Cardiac fibroblast (primary cell): ENCODE measurements around the gene OTUD5.

Experiments
- DNase-seq, 2 donors: peaks; one replicate each; pipeline versions ENCODE4 v3.0.0 to v3.0.0-alpha.2; 2010; ENCODE audit warnings: low read depth in 2 of 2
- H3K4me3 ChIP-seq, 2 donors: replicated peaks in 1 of 2; 1 replicate in 1 of 2; 2 replicates in 1 of 2; pipeline ENCODE4 v1.5.1; 2011; ENCODE audit warnings: low read depth in 2 of 2, low read length in 2 of 2, mild to moderate bottlenecking in 2 of 2, moderate library complexity in 1 of 2
- TF ChIP-seq, protein P1 (sequence below): IDR thresholded peaks from one replicate; pipeline ENCODE4 v1.5.1; 2011; ENCODE audit warnings: low read depth, mild to moderate bottlenecking, low read length, inconsistent platforms

The OTUD5 gene

DNA sequence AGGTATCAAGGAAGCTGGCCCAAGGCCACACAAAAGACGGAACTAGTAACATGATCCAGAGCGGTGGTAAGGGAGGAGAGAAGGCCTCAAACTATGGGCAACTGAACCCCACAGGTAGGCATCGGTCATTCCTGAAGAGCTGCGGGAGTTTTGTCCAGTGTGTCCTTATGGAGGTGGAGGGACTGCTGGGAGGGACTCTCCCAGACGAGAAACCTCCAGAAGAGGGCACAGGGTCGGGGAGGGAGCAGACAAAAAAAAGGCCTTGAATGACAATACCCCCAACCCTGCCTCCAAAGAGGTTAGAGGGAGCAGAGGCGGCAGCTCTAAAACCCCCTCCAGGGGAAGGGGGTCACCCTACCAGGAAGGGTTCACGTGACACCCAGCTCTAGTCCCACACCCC, 53.2 kb downstream of the OTUD5 start:
- DNase-seq: no peak
- TF ChIP-seq, protein P1, sequence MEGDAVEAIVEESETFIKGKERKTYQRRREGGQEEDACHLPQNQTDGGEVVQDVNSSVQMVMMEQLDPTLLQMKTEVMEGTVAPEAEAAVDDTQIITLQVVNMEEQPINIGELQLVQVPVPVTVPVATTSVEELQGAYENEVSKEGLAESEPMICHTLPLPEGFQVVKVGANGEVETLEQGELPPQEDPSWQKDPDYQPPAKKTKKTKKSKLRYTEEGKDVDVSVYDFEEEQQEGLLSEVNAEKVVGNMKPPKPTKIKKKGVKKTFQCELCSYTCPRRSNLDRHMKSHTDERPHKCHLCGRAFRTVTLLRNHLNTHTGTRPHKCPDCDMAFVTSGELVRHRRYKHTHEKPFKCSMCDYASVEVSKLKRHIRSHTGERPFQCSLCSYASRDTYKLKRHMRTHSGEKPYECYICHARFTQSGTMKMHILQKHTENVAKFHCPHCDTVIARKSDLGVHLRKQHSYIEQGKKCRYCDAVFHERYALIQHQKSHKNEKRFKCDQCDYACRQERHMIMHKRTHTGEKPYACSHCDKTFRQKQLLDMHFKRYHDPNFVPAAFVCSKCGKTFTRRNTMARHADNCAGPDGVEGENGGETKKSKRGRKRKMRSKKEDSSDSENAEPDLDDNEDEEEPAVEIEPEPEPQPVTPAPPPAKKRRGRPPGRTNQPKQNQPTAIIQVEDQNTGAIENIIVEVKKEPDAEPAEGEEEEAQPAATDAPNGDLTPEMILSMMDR: no peak
- H3K4me3 ChIP-seq: no peak overlapping the region

GRCh38 chrX:48903290-48903689, 54.1 kb downstream of the OTUD5 start:
- no peak for DNase-seq
- H3K4me3 ChIP-seq: no peak overlapping the region
- TF ChIP-seq, protein P1: no peak

- TF ChIP-seq, protein P1: no peak
- no peak for DNase-seq
- no peak overlapping the region for H3K4me3 ChIP-seq
Measured at GRCh38 chrX:48902776-48903175, 54.6 kb downstream of the OTUD5 start.

DNA sequence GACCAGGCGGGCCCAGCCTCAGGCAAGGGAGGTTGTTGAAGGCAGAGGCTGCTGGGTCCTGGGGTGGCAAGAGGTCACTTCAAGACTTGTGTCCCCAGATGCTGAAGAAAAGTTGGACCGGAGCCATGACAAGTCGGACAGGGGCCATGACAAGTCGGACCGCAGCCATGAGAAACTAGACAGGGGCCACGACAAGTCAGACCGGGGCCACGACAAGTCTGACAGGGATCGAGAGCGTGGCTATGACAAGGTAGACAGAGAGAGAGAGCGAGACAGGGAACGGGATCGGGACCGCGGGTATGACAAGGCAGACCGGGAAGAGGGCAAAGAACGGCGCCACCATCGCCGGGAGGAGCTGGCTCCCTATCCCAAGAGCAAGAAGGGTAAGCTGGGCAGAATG, 55.3 kb downstream of the OTUD5 start:
- H3K4me3 ChIP-seq: no peak overlapping the region
- no peak for DNase-seq
- TF ChIP-seq, protein P1: no peak

DNA sequence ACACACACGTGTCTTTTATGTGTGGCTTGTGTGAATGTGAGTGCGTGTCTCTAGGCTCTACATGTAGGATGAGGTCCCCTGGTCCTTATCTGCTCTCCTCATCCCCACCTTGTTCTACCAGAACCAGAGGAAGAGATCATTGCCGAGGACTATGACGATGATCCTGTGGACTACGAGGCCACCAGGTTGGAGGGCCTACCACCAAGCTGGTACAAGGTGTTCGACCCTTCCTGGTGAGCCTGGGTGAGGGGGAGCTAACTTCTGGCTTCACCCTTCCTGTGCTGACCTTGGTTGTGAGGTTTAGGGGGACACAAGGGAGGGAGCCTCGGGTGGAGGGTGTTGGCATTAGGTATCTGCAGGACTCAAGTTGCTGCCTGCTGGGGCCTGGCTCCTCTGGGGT, 56.3 kb downstream of the OTUD5 start:
- no peak overlapping the region for H3K4me3 ChIP-seq
- DNase-seq: no peak
- TF ChIP-seq, protein P1: no peak

GRCh38 chrX:48899078-48899410, 58.4 kb downstream of the OTUD5 start:
- TF ChIP-seq, protein P1: no peak
- H3K4me3 ChIP-seq: no peak overlapping the region
- no peak for DNase-seq

DNA sequence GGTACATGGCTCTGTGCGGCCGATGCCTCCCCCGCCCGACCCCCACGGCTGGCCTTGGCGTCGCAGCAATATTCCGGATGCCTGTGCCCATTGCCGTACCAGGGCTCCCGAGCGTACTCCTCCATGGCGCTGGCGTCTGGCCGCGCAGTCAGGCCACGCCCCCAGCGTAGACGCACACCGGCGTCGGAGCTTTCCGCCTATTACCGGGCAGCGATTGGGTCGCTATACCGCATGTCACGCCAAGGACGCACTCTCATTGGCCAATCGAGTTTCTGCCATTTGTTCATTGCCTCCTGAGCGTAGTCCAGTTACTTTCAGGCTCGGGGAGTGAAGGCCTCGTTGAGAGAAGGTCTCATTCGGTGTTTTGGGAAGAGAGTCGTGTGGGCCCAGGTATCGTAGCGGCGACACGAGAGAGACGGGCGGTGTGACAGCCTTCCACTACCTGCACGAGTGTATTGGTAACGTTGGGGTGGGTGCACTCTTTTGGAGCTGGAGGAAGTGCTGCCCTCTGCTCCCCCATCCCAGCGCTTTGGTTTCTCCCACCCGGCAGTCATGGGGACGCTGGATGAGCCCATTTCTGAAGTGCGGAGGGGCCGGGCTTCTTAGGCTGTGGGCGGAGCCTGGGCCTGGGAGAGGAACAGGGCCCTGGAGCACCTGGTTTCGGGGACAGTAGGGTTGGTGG, 59.6 kb downstream of the OTUD5 start, which contains the start of the genes PQBP1 and TIMM17B:
PQBP1 (plus strand) TSS at position 306 of the 682 bp plus-strand sequence. CDS start 580 bp downstream, outside the sequence.
TIMM17B (minus strand) TSS at position 144 of the 682 bp plus-strand sequence; CDS start at position 125, 19 bp downstream.
- peak within 1 kb of the TSS; percentile 73 to 75 for H3K4me3 ChIP-seq
- TF ChIP-seq, protein P1: no peak
- peak; percentile 96 to 97 for DNase-seq
